Articular chondrocyte of knee joint (primary cell): ENCODE measurements around the gene IREB2. TPM values are rescaled to one million over a fixed set of nuclear protein-coding genes. Genes with fewer than 3 reads are reported as not detected.

Source experiments
- total RNA-seq: library from RNA; depleted of rRNA; stranded (reverse); fragments of >200 nt; gene quantifications from 2 replicates; pipeline ENCODE4 v1.2.3, GENCODE V29; 2012

IREB2 gene, protein sequence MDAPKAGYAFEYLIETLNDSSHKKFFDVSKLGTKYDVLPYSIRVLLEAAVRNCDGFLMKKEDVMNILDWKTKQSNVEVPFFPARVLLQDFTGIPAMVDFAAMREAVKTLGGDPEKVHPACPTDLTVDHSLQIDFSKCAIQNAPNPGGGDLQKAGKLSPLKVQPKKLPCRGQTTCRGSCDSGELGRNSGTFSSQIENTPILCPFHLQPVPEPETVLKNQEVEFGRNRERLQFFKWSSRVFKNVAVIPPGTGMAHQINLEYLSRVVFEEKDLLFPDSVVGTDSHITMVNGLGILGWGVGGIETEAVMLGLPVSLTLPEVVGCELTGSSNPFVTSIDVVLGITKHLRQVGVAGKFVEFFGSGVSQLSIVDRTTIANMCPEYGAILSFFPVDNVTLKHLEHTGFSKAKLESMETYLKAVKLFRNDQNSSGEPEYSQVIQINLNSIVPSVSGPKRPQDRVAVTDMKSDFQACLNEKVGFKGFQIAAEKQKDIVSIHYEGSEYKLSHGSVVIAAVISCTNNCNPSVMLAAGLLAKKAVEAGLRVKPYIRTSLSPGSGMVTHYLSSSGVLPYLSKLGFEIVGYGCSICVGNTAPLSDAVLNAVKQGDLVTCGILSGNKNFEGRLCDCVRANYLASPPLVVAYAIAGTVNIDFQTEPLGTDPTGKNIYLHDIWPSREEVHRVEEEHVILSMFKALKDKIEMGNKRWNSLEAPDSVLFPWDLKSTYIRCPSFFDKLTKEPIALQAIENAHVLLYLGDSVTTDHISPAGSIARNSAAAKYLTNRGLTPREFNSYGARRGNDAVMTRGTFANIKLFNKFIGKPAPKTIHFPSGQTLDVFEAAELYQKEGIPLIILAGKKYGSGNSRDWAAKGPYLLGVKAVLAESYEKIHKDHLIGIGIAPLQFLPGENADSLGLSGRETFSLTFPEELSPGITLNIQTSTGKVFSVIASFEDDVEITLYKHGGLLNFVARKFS
- total RNA-seq, result 27.9 and 36.1 TPM in 2 replicates

DNA sequence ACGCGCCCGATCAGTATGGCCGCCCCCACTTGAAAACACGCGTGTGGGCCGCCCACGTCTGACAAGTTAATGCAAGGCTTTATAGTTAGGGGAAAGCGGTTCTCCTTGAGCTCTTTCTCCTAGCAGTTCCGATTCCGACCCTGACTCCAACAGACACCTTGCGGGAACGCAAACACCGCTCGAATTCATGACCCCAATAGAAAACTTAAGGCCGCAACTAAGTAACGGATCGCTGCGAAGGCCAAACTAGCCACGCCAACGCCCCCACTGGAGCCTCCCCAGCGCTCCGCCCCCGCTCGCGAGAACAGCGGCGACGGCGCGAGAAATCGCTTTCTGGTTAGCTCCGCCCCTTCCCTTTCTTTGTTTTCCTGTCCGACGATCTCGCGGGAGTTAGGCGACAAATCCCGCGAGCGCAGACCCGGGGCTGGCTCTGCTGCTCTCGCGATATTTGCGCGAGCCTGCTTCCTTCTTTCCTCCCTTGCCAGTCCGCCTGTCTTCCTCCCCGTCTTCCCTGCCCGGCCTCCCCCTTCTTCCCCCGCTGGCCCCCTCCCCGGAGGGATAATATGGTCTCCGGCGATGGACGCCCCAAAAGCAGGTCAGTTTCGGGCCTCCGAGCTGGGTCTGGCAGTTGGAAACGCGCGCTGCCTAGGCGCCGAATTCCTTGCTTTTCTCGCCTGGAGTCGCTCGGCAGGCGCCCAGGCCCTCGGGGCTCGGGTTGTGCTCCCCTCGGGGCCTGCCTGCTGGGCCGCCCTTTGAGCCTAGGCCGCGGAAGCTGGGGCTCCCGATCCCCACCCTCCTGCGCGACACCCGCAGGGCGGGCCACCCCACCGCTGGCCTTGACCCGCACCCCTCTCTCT, at the start of gene IREB2:
Gene IREB2, plus strand, starts transcription at position 455 of the 857 bp plus-strand sequence. Its CDS starts 122 bp downstream, at position 577.

DNA sequence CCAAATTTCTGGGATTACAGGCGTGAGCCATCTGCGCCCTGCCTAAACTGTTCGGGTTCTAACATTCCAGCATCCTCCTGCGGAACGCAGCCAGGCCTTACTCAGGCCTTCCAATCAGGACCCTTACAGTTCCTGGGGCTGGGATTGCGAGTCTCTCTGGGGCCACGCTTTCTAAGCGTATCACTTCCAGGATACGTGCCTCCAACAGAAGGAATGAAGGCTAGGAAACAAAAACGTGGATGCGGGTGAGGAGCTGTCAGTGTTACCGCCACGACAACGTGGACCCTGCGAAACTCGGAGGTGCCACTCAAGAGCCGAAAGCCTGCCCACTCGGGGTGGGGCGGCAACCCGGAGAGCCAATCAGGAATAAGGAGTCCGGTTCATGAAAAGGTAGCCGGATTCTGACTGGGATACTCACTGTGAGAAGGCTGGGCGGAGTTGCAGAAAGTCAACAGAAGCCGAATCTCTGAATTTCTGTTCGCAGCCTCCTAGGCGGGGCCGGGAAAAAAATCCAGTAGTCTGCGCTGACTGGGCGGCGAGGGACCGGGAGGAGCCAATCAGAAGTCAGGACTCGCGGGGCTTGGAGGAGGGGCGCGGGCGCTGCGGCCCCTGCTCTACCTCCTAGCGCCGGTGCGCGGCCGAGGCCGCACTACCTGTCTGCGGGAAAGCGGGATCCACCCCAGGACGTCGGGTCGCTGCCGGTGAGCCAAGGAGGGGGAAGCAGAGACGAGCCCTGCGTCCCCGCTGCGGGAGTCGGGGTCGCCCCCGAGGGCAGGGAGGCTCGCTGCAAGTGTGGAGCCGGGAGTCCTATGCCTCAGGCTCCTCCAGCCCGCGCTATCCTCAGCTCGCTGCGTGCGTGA, 69.2 kb downstream of the IREB2 start, which contains the start of gene HYKK:
Gene HYKK, plus strand, starts transcription at position 607 of the 860 bp plus-strand sequence. CDS start 5,512 bp downstream, outside the sequence.

DNA sequence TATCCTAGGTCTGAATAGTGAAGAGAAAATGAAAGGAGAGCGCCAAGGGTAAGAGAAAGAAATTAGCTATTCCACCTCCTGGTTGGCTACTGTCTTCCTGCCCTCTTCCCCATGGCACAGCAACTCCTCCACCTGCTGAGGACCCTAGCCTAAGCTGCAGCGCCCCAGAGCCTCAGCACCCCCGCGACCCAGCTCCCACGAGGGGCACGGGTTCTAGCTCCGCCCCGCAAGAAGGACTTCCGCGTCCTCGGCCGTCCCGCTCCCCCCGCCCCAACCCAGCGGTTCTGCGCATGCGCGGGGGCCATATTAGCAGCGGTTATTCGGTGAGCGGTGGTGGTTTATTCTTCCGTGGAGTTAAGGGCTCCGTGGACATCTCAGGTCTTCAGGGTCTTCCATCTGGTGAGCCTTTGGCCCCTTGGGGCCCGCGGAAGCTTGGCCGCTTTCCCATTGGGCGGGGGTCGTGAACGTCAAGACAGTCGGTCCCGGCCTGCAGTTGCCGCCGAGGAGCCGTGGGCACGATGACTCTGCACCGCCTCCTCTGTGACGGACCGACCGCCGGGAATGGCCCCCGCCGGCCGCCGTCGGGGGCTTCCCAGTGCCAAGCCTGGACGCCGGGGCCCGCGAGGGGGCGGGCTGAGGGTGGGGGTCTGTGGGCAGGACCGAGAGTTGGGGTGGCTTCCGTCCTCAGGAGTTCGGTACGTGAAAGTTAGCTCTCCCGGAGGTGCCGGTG, 102.3 kb downstream of the IREB2 start, which contains the start of gene PSMA4:
Gene PSMA4, plus strand, starts transcription at position 304 of the 730 bp plus-strand sequence. CDS start 1,484 bp downstream, outside the sequence.

Other genes starting within 250 kb of the IREB2 start
- 0.13 TPM in 1 of 2 replicates, not detected in the other for gene ACSBG1, start 203.7 kb upstream of the IREB2 start, total RNA-seq
- 3.4 and 4.2 TPM in 2 replicates for gene DNAJA4, start 173.7 kb upstream of the IREB2 start, total RNA-seq
- gene SKIC8, start 138.6 kb upstream of the IREB2 start, total RNA-seq, result 47.2 and 62.3 TPM in 2 replicates
- gene CRABP1, start 97.9 kb upstream of the IREB2 start, total RNA-seq, result not detected in 2 replicates
- 4.7 and 6.7 TPM in 2 replicates for gene HYKK, start 69.4 kb downstream of the IREB2 start, total RNA-seq
- 243 and 269 TPM in 2 replicates for gene PSMA4, start 102.2 kb downstream of the IREB2 start, total RNA-seq
- 0.26 and 0.32 TPM in 2 replicates for gene CHRNA5, start 127.3 kb downstream of the IREB2 start, total RNA-seq
- not detected in 2 replicates for gene CHRNA3, start 182.8 kb downstream of the IREB2 start, total RNA-seq
- not detected in 2 replicates for gene CHRNB4, start 203.0 kb downstream of the IREB2 start, total RNA-seq